CD4-positive, alpha-beta T cell (primary cell): ENCODE measurements around the gene THSD7B. TPM values are rescaled to one million over a fixed set of nuclear protein-coding genes. Genes with fewer than 3 reads are reported as not detected.

Experiments used
- ATAC-seq: fragments of 200-7000 bp; cut with Tn5 transposase; one replicate; pipeline ENCODE4 v1.10.0; 2022; ENCODE audit warnings: mild to moderate bottlenecking; ENCODE audit not compliant: poor library complexity
- CTCF ChIA-PET: fragments of 350-600 bp; sonication (Branson Sonifier 250); formaldehyde crosslinking; loops from one replicate; lab custom pipeline; 2021; ENCODE audit warnings: antibody characterized with exemption, inconsistent platforms; lab: Charles Lee
- POLR2A ChIA-PET: fragments of 350-600 bp; sonication (Branson Sonifier 250); formaldehyde crosslinking; loops from one replicate; lab custom pipeline; 2021; ENCODE audit warnings: antibody characterized with exemption, inconsistent platforms; lab: Charles Lee
- DNase-seq, 14 experiments: peaks; one replicate each; pipeline ENCODE4 v3.0.0-alpha.2; 2013 to 2020; ENCODE audit warnings: mixed read lengths in 2 of 14
- H3K27ac ChIP-seq, 2 donors: one replicate each; pipeline versions ENCODE4 v1.5.1 to v1.7.0; 2013; ENCODE audit warnings: low read length in 2 of 2, low read depth in 1 of 2, mild to moderate bottlenecking in 1 of 2
- H3K27me3 ChIP-seq, 2 experiments: 1 replicate in 1 of 2; 2 replicates in 1 of 2; pipeline versions ENCODE4 v1.6.1 to v1.7.0; 2013; ENCODE audit warnings: low read length in 2 of 2, control low read depth in 1 of 2, mild to moderate bottlenecking in 1 of 2, moderate library complexity in 1 of 2; ENCODE audit not compliant: insufficient read depth in 2 of 2, control insufficient read depth in 1 of 2
- H3K36me3 ChIP-seq: one replicate; pipeline ENCODE4 v1.6.1; 2013; ENCODE audit warnings: low read length, control low read depth; ENCODE audit not compliant: insufficient read depth
- H3K4me1 ChIP-seq: one replicate; pipeline ENCODE4 v1.6.1; 2013; ENCODE audit warnings: low read length, control low read depth; ENCODE audit not compliant: insufficient read depth
- H3K4me3 ChIP-seq: one replicate; pipeline ENCODE4 v1.5.1; 2013; ENCODE audit warnings: mild to moderate bottlenecking, low read length, moderate library complexity
- H3K9me3 ChIP-seq, 2 experiments: 1 replicate in 1 of 2; 2 replicates in 1 of 2; pipeline versions ENCODE4 v1.6.1 to v1.7.0; 2013; ENCODE audit warnings: low read length in 2 of 2, mild to moderate bottlenecking in 2 of 2, control low read depth in 1 of 2, moderate library complexity in 1 of 2; ENCODE audit not compliant: control insufficient read depth in 1 of 2, insufficient read depth in 1 of 2
- H3K27ac Mint-ChIP-seq: one replicate; pipeline ENCODE4 v1.8.0; 2020; ENCODE audit warnings: mixed read lengths
- H3K27me3 Mint-ChIP-seq: one replicate; pipeline ENCODE4 v1.8.0; 2021; ENCODE audit warnings: mixed read lengths
- H3K36me3 Mint-ChIP-seq: one replicate; pipeline ENCODE4 v1.8.0; 2021; ENCODE audit warnings: low read depth, mixed read lengths
- H3K4me1 Mint-ChIP-seq: one replicate; pipeline ENCODE4 v1.8.0; 2021; ENCODE audit warnings: low read depth, mixed read lengths
- H3K4me3 Mint-ChIP-seq: one replicate; pipeline ENCODE4 v1.8.0; 2020; ENCODE audit warnings: mild to moderate bottlenecking, mixed read lengths
- H3K9me3 Mint-ChIP-seq: one replicate; pipeline ENCODE4 v1.8.0; 2020; ENCODE audit warnings: mixed read lengths
- CTCF ChIP-seq: fragments of 200-600 bp; IDR thresholded peaks from one replicate; pipeline ENCODE4 v1.8.0; 2022; ENCODE audit warnings: antibody characterized with exemption, mild to moderate bottlenecking
- intact Hi-C, 2 experiments: fragments of 100-400 bp; cut with DNase I in 1 of 2; cut with micrococcal nuclease in 1 of 2; formaldehyde crosslinking; loops; one replicate each; pipeline versions ENCODE4 v1.15.1 to v1.9.0; 2023 to 2025; cut with DNase I, micrococcal nuclease
- total RNA-seq, 174 experiments: library from RNA in 2 of 174; stranded (reverse) in 2 of 174; gene quantifications; one replicate each; pipeline ENCODE4 v1.2.3 and lab custom pipeline; 2021 to 2026

The THSD7B gene
- total RNA-seq, 2 experiments from 2014 or later: not detected

- Mint-ChIP-seq H3K4me1 (no peaks in the 10 kb centered on the region), H3K27me3 (peaks cover 5% of the 10 kb centered on the region), H3K9me3 (no peaks in the 10 kb centered on the region), H3K4me3 (no peak overlapping the region), H3K36me3 (no peaks in the 10 kb centered on the region), H3K27ac (no peak overlapping the region)
- intact Hi-C loops: no loop called here
- no peak overlapping the region for H3K4me3 ChIP-seq
- DNase-seq (no peak), ATAC-seq (no peak)
- POLR2A ChIA-PET: no interaction called here
- no peak for TF ChIP-seq CTCF
- H3K9me3 ChIP-seq: peaks cover 0 to 5% of the 10 kb centered on the region in 2 experiments
- no peak overlapping the region for H3K27ac ChIP-seq
- no peaks in the 10 kb centered on the region for H3K4me1 ChIP-seq
- no peaks in the 10 kb centered on the region for H3K36me3 ChIP-seq
- CTCF ChIA-PET: no interaction called here
- no peaks in the 10 kb centered on the region for H3K27me3 ChIP-seq
Observed at GRCh38 chr2:137193401-137193800, 428.1 kb downstream of the THSD7B start.

GRCh38 chr2:137194111-137194510 lies 428.8 kb downstream of the THSD7B start:
- Mint-ChIP-seq H3K4me3 (no peak overlapping the region), H3K4me1 (no peaks in the 10 kb centered on the region), H3K27ac (no peak overlapping the region), H3K36me3 (no peaks in the 10 kb centered on the region), H3K27me3 (peaks cover 5% of the 10 kb centered on the region), H3K9me3 (no peaks in the 10 kb centered on the region)
- no peak for TF ChIP-seq CTCF
- H3K36me3 ChIP-seq: no peaks in the 10 kb centered on the region
- no peaks in the 10 kb centered on the region for H3K4me1 ChIP-seq
- H3K9me3 ChIP-seq: peaks cover 0 to 5% of the 10 kb centered on the region in 2 experiments
- intact Hi-C loops: no loop called here
- H3K27me3 ChIP-seq: no peaks in the 10 kb centered on the region
- ChIA-PET CTCF (no interaction called here), POLR2A (no interaction called here)
- H3K4me3 ChIP-seq: no peak overlapping the region
- no peak overlapping the region for H3K27ac ChIP-seq
- DNase-seq (no peak), ATAC-seq (no peak)

GRCh38 chr2:137199751-137200150 lies 434.4 kb downstream of the THSD7B start:
- DNase-seq (no peak), ATAC-seq (no peak)
- Histone ChIP-seq H3K36me3 (no peaks in the 10 kb centered on the region), H3K27me3 (no peaks in the 10 kb centered on the region), H3K9me3 (no peaks in the 10 kb centered on the region), H3K27ac (no peak overlapping the region), H3K4me3 (no peak overlapping the region), H3K4me1 (no peaks in the 10 kb centered on the region)
- H3K27me3 Mint-ChIP-seq: no peaks in the 10 kb centered on the region
- H3K36me3 Mint-ChIP-seq: no peaks in the 10 kb centered on the region
- no peaks in the 10 kb centered on the region for H3K4me1 Mint-ChIP-seq
- TF ChIP-seq CTCF: no peak
- POLR2A ChIA-PET: no interaction called here
- no peaks in the 10 kb centered on the region for H3K9me3 Mint-ChIP-seq
- H3K27ac Mint-ChIP-seq: no peak overlapping the region
- H3K4me3 Mint-ChIP-seq: no peak overlapping the region
- CTCF ChIA-PET: no interaction called here
- intact Hi-C loops: no loop called here
